Hematopoietic multipotent progenitor cell treated with erythropoietin and hydrocortisone succinate and interleukin-3 and kit ligand, for 8 days (in vitro differentiated cells): ENCODE measurements around the gene DPH7.
A peak's percentile ranks its signal among the peaks of the same experiment; 100 is the strongest.
"Not testable (repeated sequence)": the region's sequence is repeated elsewhere in the genome, so short reads cannot be mapped to it uniquely, and the experiment has no call there.

ENCODE experiments used
- DNase-seq: peaks from one replicate; pipeline ENCODE4 v3.0.0-alpha.2; 2015

Gene DPH7

GRCh38 chr9:137544176-137544760 lies 34.5 kb downstream of the DPH7 start:
- DNase-seq, result no peak

GRCh38 chr9:137543237-137543963 lies 35.3 kb downstream of the DPH7 start:
- DNase-seq, result no peak

- DNase-seq, result no peak
Observed at GRCh38 chr9:137542486-137542885, 36.2 kb downstream of the DPH7 start.

- no peak for DNase-seq
Observed at GRCh38 chr9:137540536-137540935, 38.2 kb downstream of the DPH7 start.

- no peak for DNase-seq
Observed at GRCh38 chr9:137538058-137538457, 40.7 kb downstream of the DPH7 start.

GRCh38 chr9:137536594-137537131 lies 42.1 kb downstream of the DPH7 start:
- peak; percentile 47 for DNase-seq

- DNase-seq, result no peak
Observed at GRCh38 chr9:137535120-137535428, 43.7 kb downstream of the DPH7 start.

- DNase-seq, result peak; percentile 87
Observed at GRCh38 chr9:137534256-137535119, 44.2 kb downstream of the DPH7 start.

GRCh38 chr9:137532891-137533468 lies 45.7 kb downstream of the DPH7 start:
- not testable (repeated sequence) for DNase-seq

GRCh38 chr9:137531099-137531765 lies 47.5 kb downstream of the DPH7 start:
- no peak for DNase-seq

GRCh38 chr9:137530331-137530730 lies 48.4 kb downstream of the DPH7 start:
- no peak for DNase-seq

- no peak for DNase-seq
Observed at GRCh38 chr9:137524981-137525317, 53.8 kb downstream of the DPH7 start.

GRCh38 chr9:137524161-137524980 lies 54.4 kb downstream of the DPH7 start:
- DNase-seq, result no peak

GRCh38 chr9:137522746-137523455 lies 55.8 kb downstream of the DPH7 start:
- DNase-seq, result no peak

GRCh38 chr9:137521405-137521985 lies 57.2 kb downstream of the DPH7 start:
- no peak for DNase-seq

GRCh38 chr9:137520614-137521404 lies 57.9 kb downstream of the DPH7 start:
- no peak for DNase-seq

- DNase-seq, result no peak
Observed at GRCh38 chr9:137519553-137519952, 59.2 kb downstream of the DPH7 start.

GRCh38 chr9:137518661-137519459 lies 59.9 kb downstream of the DPH7 start:
- DNase-seq, result not testable (repeated sequence)
